Body of pancreas (tissue), 4 donors: ENCODE results near the gene PCSK6.

Experiments used
- CTCF ChIP-seq, 7 experiments: fragments of 450-650 bp in 4 of 7; fragments of 200-600 bp in 3 of 7; sonication (generic) in 3 of 7; IDR thresholded peaks; one replicate each; pipeline ENCODE4 v1.5.1; 2016 to 2019; ENCODE audit warnings: antibody characterized with exemption in 7 of 7
- POLR2A ChIP-seq, 3 donors: fragments of 450-650 bp; IDR thresholded peaks; one replicate each; pipeline ENCODE4 v1.6.1; 2016; ENCODE audit warnings: antibody characterized with exemption in 3 of 3, mild to moderate bottlenecking in 2 of 3

GRCh38 chr15:101496198-101496986 is 6.9 kb upstream of the PCSK6 start:
- no peak for TF ChIP-seq CTCF (IDR thresholded peaks at IDR 0.05)
- TF ChIP-seq POLR2A (IDR thresholded peaks at IDR 0.05), result no peak
